ENCODE measurements around the gene FBXO11.
A peak's percentile ranks its signal among the peaks of the same experiment; 100 is the strongest.
"Not testable (repeated sequence)": the region's sequence is repeated elsewhere in the genome, so short reads cannot be mapped to it uniquely, and the experiment has no call there.

The FBXO11 gene

DNA sequence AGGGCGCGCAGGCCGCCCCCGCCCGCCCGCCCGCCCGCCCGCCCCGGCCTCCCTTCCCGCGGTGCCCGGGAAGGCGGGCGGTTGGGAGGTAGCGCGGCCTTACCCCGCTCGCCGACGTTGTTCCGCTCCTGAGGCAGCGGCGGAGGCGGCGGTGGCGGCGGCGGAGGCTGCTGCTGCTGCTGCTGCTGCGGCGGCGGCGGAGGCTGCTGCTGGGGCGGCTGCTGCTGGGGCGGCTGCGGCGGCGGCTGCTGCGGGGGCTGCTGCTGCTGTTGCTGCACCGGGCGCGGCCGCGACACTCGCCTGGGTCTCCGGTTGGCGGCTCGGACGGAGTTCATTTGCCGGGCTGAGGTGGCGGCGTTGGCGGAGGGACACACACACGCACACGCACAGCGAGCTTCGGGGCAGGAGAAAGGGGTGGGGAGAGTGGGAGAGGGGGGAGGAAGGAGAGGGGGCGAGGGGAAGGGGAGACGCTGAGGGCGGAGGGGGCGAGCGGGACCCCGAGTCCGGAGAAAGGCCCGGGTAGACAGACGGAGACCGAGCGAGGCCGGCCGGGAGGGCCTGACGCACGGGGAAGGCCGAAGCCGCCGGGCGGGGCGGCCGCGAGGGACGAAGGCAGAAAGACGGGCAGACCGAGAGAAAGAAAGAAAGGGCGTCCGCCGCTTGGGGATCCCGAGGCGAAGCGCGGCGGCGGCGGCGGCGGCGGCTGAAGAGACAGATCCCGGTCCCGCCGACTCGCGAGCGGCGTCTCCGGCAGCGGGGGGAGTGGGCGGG lies 727 bp downstream of the FBXO11 start (continued):
- TF ChIP-seq, protein P1, sequence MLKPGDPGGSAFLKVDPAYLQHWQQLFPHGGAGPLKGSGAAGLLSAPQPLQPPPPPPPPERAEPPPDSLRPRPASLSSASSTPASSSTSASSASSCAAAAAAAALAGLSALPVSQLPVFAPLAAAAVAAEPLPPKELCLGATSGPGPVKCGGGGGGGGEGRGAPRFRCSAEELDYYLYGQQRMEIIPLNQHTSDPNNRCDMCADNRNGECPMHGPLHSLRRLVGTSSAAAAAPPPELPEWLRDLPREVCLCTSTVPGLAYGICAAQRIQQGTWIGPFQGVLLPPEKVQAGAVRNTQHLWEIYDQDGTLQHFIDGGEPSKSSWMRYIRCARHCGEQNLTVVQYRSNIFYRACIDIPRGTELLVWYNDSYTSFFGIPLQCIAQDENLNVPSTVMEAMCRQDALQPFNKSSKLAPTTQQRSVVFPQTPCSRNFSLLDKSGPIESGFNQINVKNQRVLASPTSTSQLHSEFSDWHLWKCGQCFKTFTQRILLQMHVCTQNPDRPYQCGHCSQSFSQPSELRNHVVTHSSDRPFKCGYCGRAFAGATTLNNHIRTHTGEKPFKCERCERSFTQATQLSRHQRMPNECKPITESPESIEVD (tag by site-specific recombination; IDR thresholded peaks at IDR 0.05), result no peak
- TF ChIP-seq, protein P2, sequence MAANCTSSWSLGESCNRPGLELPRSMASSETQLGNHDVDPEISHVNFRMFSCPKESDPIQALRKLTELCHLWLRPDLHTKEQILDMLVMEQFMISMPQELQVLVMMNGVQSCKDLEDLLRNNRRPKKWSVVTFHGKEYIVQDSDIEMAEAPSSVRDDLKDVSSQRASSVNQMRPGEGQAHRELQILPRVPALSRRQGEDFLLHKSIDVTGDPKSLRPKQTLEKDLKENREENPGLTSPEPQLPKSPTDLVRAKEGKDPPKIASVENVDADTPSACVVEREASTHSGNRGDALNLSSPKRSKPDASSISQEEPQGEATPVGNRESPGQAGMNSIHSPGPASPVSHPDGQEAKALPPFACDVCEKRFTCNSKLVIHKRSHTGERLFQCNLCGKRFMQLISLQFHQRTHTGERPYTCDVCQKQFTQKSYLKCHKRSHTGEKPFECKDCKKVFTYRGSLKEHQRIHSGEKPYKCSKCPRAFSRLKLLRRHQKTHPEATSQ (tag by site-specific recombination; IDR thresholded peaks at IDR 0.05), result no peak
- no peak for TF ChIP-seq ZFP3 (tag by site-specific recombination; IDR thresholded peaks at IDR 0.05; ENCODE audit: low read depth)
- peak; percentile 29 for TF ChIP-seq EGR2 (tag by site-specific recombination; IDR thresholded peaks at IDR 0.05; ENCODE audit: low read depth)
- TF ChIP-seq SCRT2 (tag by site-specific recombination; IDR thresholded peaks at IDR 0.05), result no peak
- TF ChIP-seq ZFP69B (tag by site-specific recombination; IDR thresholded peaks at IDR 0.05), result no peak
- peak; percentile 31; the same call in 1 of the 2 replicates for TF ChIP-seq ZBTB20 (tag by site-specific recombination; IDR thresholded peaks at IDR 0.05)
- TF ChIP-seq ZNF202 (tag by site-specific recombination; IDR thresholded peaks at IDR 0.05; ENCODE audit: borderline replicate concordance), result no peak
- TF ChIP-seq, protein P3, sequence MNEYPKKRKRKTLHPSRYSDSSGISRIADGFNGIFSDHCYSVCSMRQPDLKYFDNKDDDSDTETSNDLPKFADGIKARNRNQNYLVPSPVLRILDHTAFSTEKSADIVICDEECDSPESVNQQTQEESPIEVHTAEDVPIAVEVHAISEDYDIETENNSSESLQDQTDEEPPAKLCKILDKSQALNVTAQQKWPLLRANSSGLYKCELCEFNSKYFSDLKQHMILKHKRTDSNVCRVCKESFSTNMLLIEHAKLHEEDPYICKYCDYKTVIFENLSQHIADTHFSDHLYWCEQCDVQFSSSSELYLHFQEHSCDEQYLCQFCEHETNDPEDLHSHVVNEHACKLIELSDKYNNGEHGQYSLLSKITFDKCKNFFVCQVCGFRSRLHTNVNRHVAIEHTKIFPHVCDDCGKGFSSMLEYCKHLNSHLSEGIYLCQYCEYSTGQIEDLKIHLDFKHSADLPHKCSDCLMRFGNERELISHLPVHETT (tag by site-specific recombination; IDR thresholded peaks at IDR 0.05), result no peak
- no peak for TF ChIP-seq ZNF521 (tag by site-specific recombination; IDR thresholded peaks at IDR 0.05)
- TF ChIP-seq ZNF335 (tag by site-specific recombination; conservative IDR thresholded peaks at IDR 0.05), result peak; percentile 76

DNA sequence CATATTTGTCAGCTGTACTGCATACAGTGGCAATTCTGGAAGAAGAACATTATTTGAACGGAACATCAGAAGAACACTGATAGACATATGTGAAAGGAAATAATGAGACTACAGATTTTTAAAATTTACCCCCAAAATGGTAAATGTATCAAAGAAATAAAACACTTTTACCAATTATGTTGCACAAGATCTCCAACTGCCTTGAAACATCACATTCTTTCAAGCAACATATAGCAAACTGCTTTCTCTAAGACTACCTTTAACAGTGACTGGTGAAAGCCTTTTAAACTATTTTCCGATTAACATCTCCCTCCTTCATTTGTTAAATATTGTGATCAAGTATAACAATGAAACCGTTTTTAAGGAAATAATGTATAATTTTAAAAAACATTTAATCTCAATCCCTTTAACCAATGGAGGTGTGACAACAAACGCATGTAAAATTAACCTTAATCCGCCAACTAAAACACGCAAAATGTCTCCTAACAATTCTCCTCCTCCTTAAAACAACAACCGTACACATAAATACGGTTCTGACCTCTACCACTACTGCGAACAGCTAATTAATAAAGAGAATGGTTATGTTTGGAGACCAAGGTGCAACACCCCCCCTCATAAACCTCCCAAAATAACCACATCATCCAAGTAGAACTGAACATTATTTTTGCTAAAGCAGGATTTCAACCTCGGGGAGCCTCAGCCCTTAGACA lies 2.4 kb downstream of the FBXO11 start:
- Histone ChIP-seq H3K4me3 (ENCODE audit: low read depth, low read length) (peak overlapping the region; percentile 84), H3K36me3 (ENCODE audit: control insufficient read depth in 2 of 2, insufficient read depth in 1 of 2, low read length in 2 of 2) (no peaks in the 10 kb centered on the region), H3K4me1 (ENCODE audit: control insufficient read depth, insufficient read depth, low read length) (peaks cover 9% of the 10 kb centered on the region; the same call in 1 of the 2 replicates), H3K9me3 (ENCODE audit: control insufficient read depth, insufficient read depth, low read depth, low read length) (no peaks in the 10 kb centered on the region), H3K27ac (ENCODE audit: extremely low read depth, low read depth, low read length) (peak overlapping the region; percentile 94; the same call in 1 of the 2 replicates)
- ChIA-PET CTCF (interaction anchor here (0.5 to 0.9 kb wide), 2 partner anchors 77 to 569 kb away, joined by 3 read pairs; no protein-coding TSS in a partner anchor), POLR2A (no interaction called here)
- TF ChIP-seq, protein P4, sequence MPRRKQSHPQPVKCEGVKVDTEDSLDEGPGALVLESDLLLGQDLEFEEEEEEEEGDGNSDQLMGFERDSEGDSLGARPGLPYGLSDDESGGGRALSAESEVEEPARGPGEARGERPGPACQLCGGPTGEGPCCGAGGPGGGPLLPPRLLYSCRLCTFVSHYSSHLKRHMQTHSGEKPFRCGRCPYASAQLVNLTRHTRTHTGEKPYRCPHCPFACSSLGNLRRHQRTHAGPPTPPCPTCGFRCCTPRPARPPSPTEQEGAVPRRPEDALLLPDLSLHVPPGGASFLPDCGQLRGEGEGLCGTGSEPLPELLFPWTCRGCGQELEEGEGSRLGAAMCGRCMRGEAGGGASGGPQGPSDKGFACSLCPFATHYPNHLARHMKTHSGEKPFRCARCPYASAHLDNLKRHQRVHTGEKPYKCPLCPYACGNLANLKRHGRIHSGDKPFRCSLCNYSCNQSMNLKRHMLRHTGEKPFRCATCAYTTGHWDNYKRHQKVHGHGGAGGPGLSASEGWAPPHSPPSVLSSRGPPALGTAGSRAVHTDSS (tag by site-specific recombination; IDR thresholded peaks at IDR 0.05), result peak; percentile 79
- no peak for TF ChIP-seq ZEB2 (tag by site-specific recombination; IDR thresholded peaks at IDR 0.05)

DNA sequence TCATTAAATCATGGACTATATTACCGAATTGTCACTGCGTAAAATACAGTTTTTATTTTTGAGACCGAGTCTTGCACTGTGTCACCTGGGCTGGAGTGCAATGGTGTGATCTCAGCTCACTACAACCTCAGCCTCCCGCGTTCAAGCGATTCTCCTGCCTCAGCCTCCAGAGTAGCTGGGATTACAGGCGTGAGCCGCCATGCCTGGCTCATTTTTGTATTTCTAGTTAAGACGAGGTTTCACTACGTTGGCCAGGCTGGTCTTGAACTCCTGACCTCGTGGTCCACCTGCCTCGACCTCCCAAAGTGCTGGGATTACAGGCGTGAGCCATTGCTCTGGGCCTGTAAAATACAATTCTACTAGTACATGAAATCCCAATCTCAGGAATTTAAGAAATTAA lies 4.4 kb downstream of the FBXO11 start:
- H3K36me3 ChIP-seq (ENCODE audit: control insufficient read depth in 2 of 2, insufficient read depth in 1 of 2, low read length in 2 of 2); H3K9me3 ChIP-seq (ENCODE audit: control insufficient read depth, insufficient read depth, low read depth, low read length); H3K4me1 ChIP-seq (ENCODE audit: control insufficient read depth, insufficient read depth, low read length); H3K4me3 ChIP-seq (ENCODE audit: low read depth, low read length); POLR2A ChIA-PET; H3K27ac ChIP-seq (ENCODE audit: extremely low read depth, low read depth, low read length): not testable (repeated sequence)
- CTCF ChIA-PET, result interaction anchor here (0.6 to 0.7 kb wide), 3 partner anchors 10 to 430 kb away, joined by 3 read pairs; no protein-coding TSS in a partner anchor
